ENCODE results near the gene MMS22L.

MMS22L gene

DNA sequence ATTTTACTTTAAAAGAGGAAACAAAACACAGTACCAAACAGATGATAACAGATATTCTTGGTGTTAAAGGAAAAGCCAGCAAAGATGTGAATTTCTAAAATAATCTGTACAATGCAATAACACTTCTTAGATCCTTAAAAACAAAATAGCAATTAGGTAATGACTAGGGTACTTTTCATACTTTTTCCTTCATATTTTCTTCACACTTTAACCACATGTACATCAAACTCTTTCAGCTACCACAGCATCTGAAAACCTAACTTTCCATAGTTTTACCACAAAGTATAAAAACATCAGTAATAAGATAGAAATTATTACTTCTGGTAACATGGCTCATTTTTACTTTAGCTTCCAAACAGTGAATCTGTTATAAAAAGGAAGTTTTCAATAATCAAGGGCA lies 141.3 kb downstream of the MMS22L start:
- no peak for DNase-seq

DNA sequence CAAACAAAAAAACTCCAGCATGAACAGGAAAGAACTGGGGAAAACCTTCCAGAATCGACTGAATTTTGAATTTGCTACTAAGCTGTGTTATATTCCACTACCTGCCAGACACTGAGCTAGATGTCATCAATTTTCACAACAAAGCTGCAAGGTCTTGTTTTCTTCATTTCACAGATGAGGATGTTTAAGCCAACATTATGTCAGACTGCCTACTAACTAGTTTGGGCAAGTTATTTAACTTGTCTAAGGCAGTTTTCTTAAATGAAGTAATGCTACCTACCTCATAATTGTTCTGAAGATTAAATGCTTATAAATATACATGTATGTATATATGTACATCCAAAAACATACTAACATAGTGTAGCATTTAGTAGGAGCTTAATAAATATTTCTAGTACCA lies 144.4 kb downstream of the MMS22L start:
- DNase-seq = no peak

DNA sequence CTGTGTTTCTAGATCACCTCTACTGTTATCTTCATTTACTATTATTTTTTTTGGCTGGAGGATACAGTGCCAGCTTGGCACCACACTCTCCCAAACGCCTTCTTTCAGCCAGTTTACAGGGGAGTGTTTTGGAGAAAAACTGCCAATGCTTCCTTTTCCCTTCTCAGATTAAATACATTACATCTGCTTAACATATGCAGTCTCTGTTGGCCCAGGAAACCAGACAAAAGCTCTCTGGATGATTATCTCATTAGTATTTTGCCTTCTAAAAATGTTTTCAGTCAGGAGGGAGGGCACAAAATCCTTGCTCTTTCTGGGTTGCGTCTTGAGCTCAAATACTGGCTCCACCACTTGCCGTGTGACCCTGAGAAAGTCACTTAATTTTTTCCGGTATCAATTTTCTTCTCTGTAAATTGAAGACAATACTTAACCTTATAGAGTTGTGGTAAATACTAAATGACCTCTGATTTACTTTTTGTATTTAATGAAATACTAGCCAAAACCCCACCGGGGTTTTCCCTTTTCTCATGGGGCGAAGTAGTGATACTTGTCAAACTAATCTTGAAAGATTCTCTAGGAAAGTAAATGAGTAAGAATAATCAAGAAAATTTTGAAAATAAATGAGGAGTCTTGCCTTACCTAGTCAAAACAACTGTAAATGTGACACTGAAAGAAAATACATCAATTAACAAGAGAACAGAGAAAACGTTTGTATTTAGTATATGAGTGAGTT lies 146.2 kb downstream of the MMS22L start:
- DNase-seq = no peak

DNA sequence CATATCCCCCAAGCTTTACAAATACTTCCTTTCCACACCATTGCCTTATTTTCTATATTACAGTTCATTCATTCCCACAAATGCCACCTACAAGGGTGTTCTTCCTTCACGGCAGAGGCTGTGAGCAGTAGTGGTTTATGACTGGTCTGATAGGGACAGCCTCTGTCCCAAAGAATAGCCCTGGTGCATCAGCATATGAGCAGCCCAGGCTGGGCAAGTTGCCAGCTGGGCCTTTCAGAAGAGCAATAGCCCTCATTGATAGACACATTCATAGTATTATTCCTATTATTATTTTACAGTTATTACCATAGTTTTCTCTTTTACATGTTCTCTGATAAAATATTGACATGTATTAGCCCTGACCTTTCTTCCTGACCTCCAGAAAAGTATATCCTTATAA lies 149.9 kb downstream of the MMS22L start:
- no peak for DNase-seq

DNA sequence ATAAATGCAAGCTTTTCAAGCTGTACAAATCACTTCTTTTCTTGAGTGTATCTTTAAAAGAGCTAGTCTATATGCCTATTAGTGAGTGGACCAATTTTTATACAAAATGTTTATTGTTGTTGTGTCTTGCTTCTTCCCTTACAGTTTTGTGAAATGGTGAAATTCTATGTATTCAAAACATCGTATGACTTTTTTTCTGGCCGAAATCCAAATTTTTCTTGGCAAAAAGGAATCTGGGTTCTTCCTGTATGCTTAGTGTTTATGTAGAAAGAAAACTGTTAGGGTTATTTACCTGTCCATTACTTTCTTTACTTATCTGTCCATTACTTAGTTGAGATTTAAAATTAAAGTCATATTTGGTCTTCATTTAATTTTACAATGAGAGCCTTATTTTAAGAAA lies 153.9 kb downstream of the MMS22L start:
- DNase-seq = no peak

DNA sequence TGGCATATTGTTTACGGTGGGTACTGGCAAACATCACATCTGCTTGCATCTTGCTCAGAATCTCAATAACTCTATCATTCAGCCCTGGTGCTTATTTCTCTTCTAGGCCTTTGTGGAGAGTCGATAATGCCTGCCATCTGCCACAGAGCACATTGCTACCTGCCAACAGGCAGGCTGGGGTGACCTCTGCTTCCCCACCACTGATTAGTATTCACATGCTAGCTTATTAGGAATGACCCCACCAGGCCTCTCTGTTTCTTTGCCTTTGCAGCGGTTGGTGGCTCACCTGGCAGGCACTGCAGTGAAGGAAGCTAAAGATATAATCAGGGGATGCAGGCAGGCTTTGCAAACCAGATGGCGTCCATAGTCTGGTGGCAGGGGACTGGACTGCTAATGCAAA lies 154.5 kb downstream of the MMS22L start:
- no peak for DNase-seq

DNA sequence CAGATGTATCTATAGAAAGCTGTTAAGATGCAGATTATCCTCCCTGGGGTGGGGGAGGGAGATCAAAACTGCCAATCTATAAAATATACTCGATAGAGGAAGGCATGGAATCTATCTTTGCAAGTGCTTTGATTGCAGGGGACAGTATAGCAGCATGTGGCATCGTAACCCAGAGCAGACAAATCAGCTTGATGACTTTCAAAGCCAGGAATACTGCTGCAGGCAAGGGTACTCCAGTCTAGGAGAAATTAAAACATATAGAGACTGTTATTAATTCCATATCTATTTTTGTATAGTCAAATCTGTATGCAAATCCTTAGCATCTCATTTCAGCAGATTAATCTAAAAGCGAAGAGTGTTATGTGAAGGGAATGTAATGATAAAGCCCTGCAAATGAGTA lies 159.4 kb downstream of the MMS22L start:
- no peak for DNase-seq

DNA sequence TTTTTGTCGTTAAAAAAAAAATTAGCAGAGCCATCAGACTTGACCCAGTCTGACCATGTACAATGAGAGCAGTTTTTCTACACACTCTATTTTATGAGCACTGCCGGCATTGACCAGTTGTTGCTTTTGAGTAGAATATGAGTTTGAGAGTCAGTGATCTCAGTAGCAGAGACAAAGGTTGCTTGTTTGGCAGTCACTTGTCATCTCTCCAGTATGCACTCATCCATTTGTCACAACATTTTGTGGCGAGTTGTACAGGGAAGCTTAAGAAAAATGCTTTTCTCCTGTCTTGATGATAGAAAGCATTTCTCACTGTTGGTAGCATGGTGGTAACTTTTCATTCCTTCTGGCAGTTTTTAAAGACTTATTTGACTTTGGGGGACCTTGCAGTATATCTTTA lies 159.9 kb downstream of the MMS22L start:
- DNase-seq = no peak

DNA sequence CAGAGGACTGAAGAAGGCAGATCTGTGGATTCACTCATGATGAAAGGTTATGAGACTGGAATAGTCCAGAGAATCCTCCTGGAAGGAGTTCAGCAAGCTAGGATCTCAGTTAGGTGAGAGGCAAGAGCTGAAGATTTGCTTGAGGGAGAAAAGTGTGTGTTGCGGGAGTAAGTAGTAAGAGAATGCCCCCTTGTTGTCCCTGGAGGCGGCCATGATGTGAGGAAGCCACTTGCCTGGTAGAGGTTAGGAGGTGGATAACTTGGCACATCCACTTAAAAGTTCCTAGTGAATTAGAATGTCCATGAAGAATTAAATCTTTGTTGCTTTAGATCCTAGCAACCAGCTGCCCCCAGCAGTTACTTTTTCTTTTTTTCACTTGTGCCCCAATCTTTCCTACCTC lies 162.5 kb downstream of the MMS22L start:
- no peak for DNase-seq

DNA sequence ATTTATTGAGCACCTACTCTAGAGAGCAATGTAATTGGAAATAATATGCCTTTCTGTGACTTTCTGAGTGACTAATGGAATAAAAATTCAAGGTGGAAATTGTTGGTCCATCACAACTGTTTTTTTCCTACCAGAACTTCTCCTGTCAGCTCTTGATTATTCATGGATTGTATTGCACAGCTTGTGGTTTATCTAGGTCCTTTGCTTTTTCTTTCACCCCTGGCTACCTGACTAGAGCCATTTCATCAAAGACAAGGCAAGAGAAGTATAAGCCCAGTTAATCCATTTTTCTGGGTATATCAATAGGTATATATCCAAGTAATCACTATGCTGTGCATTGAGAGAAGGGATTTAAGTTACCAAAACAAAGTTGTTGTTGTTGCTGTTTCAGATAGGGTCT lies 168.4 kb downstream of the MMS22L start:
- no peak for DNase-seq

DNA sequence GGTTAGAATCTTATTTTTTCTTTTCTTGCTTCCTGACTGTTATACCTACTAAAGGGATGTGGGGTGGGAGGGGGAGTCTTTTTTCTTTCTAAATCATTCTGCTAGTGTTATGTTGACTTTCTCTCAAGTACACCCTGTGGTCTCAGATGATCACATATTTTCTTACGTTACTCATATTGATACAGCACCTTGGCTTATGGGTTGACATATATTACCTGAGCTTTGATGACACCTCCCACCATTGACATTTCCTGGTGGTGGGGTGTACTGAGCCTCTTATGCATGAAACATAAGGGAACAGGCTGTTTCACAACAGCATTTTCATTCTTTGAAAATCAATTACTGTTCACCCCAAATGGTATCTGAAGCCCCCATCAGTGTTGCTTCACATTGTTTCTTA lies 169.8 kb downstream of the MMS22L start:
- DNase-seq = no peak

DNA sequence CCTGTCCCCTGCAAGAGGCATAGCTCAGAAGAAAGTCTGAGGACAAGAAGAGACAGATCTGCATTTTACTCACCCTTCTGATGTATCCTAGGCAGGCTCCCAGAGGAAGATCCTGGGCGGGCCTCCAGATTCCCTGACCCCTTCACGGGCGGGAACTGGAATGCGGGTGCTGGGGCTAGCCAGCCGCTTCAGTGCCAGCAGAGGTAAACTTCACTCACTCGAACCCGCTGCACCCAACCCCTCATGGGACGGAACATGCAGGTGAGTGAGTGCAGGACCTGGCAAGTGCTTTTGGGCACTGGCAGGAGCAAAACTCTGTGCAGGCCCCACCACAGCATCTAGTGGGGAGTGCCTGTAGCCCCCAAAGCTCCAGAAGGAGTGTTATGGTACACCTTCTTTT lies 171.8 kb downstream of the MMS22L start:
- no peak for DNase-seq

DNA sequence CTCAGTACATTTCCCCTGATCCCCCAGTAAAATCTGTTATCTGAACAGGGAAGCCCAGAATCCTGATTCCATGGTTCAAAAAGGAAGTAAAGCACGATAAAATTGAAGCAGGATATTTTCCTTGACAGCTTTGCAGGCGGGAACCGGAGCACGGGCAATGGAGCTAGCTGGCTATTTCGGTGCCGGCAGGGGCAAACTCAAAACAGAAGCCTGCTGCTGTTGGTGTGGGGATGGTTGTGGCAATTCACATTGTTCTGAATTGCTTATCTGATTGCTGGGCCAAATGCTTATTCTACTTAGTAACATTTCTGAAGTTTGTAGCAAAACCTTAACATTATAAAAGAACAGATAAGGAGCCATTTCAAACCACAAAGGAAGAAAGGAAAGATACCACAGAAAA lies 172.4 kb downstream of the MMS22L start:
- no peak for DNase-seq

DNA sequence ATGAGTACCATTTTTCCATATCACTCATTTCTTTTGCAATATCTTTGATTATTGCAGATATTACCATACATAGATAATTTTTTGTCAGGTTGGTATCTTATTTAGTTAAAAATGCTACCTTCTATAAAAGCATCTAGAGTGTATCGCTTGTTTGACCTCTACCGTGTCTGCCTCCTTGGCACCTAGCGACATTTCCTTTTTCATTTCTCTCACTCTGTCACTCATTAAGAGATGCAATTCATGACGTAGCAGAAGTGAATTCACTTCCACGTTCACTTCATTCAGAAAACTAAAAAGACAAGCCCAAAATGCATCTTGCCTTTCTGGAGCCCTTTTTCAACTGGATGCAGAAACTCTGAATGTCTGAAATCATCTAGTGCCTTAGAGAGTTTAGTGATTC lies 172.9 kb downstream of the MMS22L start:
- DNase-seq = no peak

DNA sequence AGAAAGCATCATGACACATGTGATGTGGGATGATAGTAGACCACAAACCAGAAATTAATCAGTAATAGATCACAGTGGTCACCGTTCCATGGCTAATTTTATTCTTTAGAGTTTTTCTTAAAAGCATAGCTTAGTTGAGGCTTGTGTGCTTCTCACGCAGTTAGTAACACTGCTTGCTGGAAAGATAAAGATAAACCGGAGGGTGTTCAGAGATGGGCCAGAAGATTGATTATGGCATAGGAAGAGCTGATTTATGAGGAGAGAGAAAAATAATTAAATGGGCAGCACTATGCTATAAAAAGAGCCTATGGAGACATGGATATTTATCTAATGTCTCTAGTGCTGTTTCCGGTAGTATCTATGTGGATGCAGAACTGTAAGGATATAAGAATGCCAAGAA lies 173.6 kb downstream of the MMS22L start:
- no peak for DNase-seq

DNA sequence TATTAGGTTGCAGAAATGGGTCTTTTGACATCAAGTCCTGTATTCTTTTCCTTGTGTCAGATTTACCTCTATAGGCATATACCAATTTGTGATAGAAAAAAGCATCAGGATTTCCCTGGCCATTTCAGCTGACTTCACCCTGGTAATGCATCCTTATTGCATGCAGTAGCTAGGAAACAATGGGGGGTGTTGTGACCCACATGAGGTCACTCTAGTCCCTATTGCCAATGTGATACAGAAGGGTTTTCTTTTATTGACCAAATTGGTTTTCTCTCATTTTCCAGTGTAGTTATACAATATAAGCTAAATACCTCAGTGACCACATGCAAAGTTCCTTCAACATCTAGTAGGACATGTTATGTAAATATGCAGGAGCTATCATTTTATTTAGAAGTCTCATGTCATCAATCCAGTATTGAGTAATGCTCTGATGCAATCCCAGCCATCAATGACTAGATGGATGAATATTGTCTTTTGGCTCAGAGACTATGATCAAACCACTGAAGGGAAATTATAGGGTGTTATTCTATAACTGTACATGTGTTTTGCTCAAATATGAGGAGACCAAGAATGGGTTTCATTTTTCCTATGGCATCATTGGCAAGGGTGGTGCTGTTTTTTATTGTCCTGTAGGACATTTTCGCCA lies 180.7 kb downstream of the MMS22L start:
- no peak for DNase-seq

DNA sequence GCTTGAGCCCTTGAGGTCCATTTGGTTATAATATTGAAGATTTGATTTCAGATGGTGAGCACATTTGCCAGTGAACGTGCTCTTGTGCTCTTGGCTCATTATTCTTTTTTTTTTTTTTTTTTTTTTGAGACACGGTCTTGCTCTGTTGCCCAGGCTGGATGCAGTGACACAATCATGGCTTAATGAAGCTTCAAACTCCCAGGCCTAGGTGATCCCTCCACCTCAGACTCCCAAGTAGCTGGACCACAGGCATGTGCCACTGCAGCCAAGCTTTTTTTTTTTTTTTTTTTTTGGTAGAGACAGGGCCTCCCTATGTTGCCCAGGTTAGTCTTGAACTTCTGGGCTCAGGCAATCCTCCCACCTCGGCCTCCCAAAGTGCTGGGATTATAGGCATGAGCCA lies 182.3 kb downstream of the MMS22L start:
- DNase-seq = no peak

DNA sequence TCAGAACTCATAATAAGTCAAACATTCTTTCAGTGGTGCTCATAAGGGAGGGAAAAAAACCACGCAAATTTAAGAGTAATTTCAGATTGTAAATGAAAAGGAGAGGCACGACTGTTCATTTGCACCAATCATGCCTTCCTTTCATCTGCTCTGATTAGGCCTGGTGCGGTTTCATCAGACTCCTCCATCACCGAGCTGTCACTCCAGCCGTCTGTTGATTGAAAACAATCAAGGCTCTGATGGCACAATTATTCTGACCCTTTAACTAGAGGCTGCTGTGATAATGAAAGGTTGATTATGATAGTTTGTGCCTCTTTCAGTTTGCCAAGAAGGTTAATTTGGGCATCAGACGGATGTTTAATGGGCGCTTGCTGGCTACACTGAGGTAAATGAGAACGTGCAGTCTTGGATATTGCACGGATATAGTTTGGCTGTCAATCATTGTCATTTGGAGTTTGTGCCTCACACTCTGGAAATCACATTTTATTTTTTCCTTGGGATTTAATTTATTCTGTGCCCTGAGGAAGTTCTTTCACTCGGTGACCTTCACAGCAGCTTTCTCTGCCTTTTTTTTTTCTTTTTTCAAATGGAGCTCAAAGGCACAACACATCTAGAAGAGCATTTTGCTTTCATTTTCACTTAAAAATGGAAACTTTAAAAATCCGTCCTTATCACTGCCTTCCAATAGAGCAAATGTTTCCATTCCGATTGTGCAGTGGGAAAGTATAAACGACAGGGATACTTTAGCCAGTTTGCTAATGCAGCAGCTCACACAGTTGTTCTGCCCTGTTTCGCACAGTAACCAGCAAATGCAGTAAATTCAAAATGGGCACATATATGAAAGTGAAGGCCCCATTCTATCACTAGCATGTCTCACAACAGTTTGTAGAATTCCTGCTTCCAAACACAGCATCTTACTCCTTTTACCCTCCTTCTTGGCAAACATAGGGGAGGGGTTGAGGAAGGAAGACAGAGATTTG lies 185.7 kb downstream of the MMS22L start:
- DNase-seq = no peak

DNA sequence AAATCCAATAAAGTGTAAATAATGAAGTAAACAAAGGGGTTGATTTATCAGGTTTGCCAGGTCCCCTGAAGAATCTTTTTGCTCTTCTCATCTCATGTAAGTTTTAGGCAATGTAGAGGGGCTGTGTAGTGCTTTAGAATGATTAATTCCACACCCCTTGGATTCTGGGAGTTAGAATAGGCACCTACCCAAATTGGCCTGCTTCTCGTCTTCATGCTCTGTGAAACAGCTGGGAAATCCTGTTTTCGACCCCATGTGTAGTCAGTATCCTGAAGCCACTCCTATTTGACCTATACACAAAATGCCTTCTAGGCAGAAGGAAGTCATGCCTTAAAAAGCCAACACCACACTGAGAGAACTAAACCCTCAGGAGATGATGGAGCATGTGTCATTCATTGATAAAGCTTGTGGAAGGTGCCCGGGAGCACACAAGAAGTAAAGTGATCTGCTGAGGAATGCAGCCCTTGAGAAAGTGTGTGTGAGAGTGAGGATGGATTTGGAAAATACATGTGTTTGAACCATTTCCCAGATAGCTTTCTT lies 187.6 kb downstream of the MMS22L start:
- no peak for DNase-seq

DNA sequence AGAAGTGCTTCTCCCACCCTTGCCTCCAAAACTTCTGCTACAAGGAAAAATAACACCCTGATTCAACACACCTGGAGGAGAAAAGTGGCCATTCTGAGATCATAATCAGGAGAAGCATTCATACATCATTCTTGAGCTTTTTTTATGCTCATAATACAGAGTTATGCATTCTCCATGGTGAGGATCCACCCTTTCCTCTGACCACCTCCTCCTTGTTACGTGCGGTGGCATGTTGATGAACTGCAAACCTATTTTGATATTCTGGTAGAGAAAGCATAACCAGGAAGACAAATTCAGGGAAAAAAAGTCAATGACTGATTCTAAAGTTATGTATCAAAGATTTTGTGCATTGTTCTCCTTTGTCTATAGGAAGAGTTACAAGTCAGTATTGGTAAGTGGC lies 188.6 kb downstream of the MMS22L start:
- no peak for DNase-seq

DNA sequence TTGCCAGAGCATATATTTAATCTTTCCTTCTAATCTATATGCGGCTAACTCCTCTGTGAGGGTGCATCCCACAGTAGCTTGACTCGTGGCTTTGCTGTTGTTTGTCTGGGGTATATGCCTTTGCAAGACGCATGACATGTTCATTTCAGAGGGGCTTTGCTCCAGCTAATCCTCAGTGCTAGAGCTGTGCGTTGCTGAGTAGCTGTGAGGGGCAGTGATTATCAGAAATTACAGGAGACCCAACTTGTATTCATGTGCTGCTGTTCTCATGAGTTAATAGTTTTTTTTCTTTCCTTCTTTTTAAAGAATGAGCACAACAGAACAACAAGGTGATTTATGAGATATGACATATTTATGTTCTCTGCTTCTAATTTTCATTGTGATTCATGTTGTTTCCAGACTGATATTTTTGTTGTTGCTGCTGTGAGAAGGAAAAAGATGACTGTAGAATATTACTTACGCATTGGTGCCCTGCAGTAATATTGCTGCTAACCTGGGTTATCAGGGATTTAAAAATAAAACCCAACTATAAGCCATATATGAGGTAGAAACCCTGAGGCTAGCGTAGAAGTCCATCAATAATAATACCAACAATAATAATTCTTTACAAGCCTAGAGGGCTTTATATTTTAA lies 190.2 kb downstream of the MMS22L start:
- DNase-seq = no peak

All from CD4-positive, alpha-beta T cell treated with Interleukin-15 for 1 hour (primary cell).